Measurements from ENCODE around the gene HYPK. TPM values are rescaled to one million over a fixed set of nuclear protein-coding genes. Genes with fewer than 3 reads are reported as not detected.
"Not testable (repeated sequence)": the region's sequence is repeated elsewhere in the genome, so short reads cannot be mapped to it uniquely, and the experiment has no call there.

The HYPK gene
- total RNA-seq, 1 experiment from 2014 or later, result 20.6 TPM

DNA sequence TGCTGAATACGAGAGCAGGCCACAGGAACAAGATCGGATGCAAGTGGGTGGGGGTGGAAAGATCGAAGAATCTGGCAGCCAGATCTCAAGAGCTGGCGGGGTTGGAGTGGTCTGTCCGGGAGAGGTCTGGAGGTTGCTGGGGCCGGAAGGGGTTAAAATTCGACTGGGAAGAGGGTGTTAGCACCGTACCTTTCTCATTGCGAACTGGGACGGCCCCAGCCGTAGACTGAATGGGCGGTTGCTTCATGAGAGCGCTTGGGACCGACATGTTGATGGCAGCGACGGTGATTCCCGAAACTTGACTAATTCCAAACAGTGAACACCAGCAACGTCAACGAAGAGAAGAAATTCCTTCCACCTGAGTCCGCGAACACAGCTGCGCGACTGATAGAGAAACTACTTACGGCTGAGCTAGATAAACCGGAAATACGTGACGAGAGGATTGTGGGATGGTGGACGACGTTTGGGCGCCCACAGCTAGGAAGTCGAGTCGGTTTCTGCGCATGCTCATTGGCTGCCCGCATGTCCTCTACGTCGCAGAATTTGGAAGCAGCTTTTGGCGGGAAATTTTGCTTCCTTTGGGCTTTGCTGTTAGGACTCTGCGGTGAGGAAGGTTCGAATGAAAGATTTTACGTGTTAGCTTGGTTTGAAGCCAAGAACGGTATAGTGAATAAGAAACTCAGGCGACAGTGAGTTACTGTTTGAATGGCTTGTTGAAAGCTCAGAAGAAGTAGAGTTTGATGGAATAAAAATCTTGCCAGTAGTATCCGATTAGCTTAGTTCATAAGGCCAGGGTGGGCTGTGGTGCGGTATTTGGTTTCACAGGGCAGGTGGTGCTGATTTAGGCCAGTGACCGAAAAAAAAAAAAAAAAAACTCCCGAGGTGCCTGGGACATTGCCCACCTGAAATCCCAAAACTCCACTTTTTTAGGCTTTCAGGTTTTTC is 24.2 kb downstream of the HYPK start, which contains the start of gene MFAP1 (continued):
- TF ChIP-seq, protein P1, sequence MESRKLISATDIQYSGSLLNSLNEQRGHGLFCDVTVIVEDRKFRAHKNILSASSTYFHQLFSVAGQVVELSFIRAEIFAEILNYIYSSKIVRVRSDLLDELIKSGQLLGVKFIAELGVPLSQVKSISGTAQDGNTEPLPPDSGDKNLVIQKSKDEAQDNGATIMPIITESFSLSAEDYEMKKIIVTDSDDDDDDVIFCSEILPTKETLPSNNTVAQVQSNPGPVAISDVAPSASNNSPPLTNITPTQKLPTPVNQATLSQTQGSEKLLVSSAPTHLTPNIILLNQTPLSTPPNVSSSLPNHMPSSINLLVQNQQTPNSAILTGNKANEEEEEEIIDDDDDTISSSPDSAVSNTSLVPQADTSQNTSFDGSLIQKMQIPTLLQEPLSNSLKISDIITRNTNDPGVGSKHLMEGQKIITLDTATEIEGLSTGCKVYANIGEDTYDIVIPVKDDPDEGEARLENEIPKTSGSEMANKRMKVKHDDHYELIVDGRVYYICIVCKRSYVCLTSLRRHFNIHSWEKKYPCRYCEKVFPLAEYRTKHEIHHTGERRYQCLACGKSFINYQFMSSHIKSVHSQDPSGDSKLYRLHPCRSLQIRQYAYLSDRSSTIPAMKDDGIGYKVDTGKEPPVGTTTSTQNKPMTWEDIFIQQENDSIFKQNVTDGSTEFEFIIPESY (IDR thresholded peaks at IDR 0.05; ENCODE audit: extremely low read depth, insufficient replicate concordance, low read length), result peak; percentile 35
- TF ChIP-seq CEBPB (IDR thresholded peaks at IDR 0.05; ENCODE audit: low read depth) (no peak), TCF7L2 (IDR thresholded peaks at IDR 0.05; ENCODE audit: borderline replicate concordance, extremely low read depth, insufficient read depth, insufficient read length) (no peak), EGR1 (IDR thresholded peaks at IDR 0.05; ENCODE audit: low read depth) (0 out of 2 replicates have a peak, but pooled peaks have one; percentile 13), POLR2AphosphoS5 (IDR thresholded peaks at IDR 0.05; ENCODE audit: low read depth, low read length) (peak; percentile 93), JUND (IDR thresholded peaks at IDR 0.05) (no peak), CBX3 (IDR thresholded peaks at IDR 0.05; ENCODE audit: low read depth) (peak; percentile 87), EZH2phosphoT487 (IDR thresholded peaks at IDR 0.05; ENCODE audit: borderline replicate concordance) (no peak), ZNF274 (IDR thresholded peaks at IDR 0.05; ENCODE audit: low read depth, low read length) (no peak), RAD21 (IDR thresholded peaks at IDR 0.05; ENCODE audit: low read depth) (no peak)
- TF ChIP-seq, protein P2, sequence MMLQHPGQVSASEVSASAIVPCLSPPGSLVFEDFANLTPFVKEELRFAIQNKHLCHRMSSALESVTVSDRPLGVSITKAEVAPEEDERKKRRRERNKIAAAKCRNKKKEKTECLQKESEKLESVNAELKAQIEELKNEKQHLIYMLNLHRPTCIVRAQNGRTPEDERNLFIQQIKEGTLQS (IDR thresholded peaks at IDR 0.05), result no peak

DNA sequence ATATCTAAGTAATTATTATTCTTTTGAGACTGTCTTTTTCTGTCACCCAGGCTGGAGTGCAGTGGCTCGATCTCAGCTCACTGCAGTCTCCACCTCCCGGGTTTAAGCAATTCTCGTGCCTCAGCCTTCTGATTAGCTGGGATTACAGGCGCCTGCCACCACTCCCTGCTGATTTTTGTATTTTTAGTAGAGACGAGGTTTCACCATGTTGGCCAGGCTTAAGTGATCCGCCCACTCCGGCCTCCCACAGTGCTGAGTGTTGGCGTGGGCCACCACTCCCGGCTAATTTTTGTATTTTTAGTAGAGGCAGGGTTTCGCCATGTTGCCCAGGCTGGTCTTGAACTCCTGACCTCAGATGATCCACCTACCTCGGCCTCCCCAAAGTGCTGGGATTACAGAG is 24.9 kb downstream of the HYPK start:
- DNase-seq (ENCODE audit: low read depth, low spot score); intact Hi-C loops (cut with micrococcal nuclease); H4K20me1 ChIP-seq (ENCODE audit: insufficient read depth); CTCF ChIA-PET; H3K9me3 ChIP-seq (ENCODE audit: control insufficient read depth in 1 of 2, insufficient read depth in 1 of 2, low read depth in 1 of 2, low read length in 2 of 2); RAD21 ChIA-PET (ENCODE audit: low non-redundant PET in 1 of 2, low total read pairs in 2 of 2, uncharacterized antibody in 2 of 2, unreplicated experiment in 2 of 2); H2AFZ ChIP-seq (ENCODE audit: low read depth, low read length, poor library complexity, severe bottlenecking); BruUV-seq (replicated peaks); H3K9me2 ChIP-seq (ENCODE audit: insufficient read depth); ATAC-seq; H3K27ac ChIP-seq (ENCODE audit: low read depth, low read length); H3K27me3 ChIP-seq (ENCODE audit: insufficient read depth, low read length): not testable (repeated sequence)
- H3K9ac ChIP-seq (ENCODE audit: low read length), result peak overlapping the region; percentile 83
- H3K79me2 ChIP-seq (ENCODE audit: insufficient read depth, low read length), result peaks cover 75% of the 10 kb centered on the region
- POLR2A ChIA-PET, result interaction anchor here (1.1 kb wide), 1 partner anchor 11 kb away, joined by 3 read pairs; no protein-coding TSS in a partner anchor
- peak overlapping the region; percentile 89; the same call in 1 of the 2 replicates for H3K4me2 ChIP-seq (ENCODE audit: low read length)
- peaks cover 15 to 41% of the 10 kb centered on the region in 2 experiments for H3K4me1 ChIP-seq (ENCODE audit: control insufficient read depth in 1 of 2, insufficient read depth in 2 of 2, low read length in 2 of 2)
- peak overlapping the region; percentile 73 to 90; a peak in 2 of 4 replicates for H3K4me3 ChIP-seq (replicated peaks in 1 of 2; ENCODE audit: low read depth in 1 of 2, low read length in 2 of 2)
- H3K36me3 ChIP-seq (ENCODE audit: control insufficient read depth in 1 of 2, insufficient read depth in 2 of 2, low read length in 2 of 2), result peaks cover 10 to 18% of the 10 kb centered on the region in 2 experiments

All from HCT116 (cell line).